Astrocyte of the spinal cord (primary cell): Measurements from ENCODE around the gene CLDN17.
A peak's percentile ranks its signal among the peaks of the same experiment; 100 is the strongest.

ENCODE experiments used
- DNase-seq: peaks from one replicate; pipeline ENCODE4 v3.0.0; 2011; ENCODE audit warnings: low read depth, low spot score
- H3K4me3 ChIP-seq: 2 replicates; pipeline ENCODE4 v1.5.1; 2011; ENCODE audit warnings: low read depth, mild to moderate bottlenecking, low read length, moderate library complexity
- in situ Hi-C: cut with HindIII; loops from 2 replicates; pipeline ENCODE4 v1.10.0; 2017; ENCODE audit warnings: low sequenced_read_pairs
- TF ChIP-seq, protein P1 (sequence below): IDR thresholded peaks from 2 replicates; pipeline ENCODE4 v1.5.1; 2012; ENCODE audit warnings: low read depth, mild to moderate bottlenecking, low read length, inconsistent platforms

Gene CLDN17

DNA sequence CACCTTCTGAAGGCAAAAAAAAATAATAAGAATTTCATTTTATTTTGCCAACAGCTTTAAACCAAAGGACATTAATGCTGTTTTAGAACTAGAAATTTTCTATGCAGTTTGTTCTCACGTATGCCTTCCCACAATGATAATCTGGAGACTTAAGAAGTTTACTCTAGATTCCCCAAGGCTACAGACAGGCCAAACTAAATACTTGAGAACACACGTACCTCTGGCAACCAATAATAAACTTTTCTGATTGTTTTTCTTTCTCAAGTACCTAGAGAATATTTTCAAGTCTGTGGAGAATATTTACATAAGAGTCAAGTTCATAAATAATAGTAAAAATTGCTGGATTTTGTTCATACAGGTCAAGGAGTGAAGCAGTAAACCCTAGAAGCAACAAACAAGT, 33.4 kb upstream of the CLDN17 start:
- TF ChIP-seq, protein P1, sequence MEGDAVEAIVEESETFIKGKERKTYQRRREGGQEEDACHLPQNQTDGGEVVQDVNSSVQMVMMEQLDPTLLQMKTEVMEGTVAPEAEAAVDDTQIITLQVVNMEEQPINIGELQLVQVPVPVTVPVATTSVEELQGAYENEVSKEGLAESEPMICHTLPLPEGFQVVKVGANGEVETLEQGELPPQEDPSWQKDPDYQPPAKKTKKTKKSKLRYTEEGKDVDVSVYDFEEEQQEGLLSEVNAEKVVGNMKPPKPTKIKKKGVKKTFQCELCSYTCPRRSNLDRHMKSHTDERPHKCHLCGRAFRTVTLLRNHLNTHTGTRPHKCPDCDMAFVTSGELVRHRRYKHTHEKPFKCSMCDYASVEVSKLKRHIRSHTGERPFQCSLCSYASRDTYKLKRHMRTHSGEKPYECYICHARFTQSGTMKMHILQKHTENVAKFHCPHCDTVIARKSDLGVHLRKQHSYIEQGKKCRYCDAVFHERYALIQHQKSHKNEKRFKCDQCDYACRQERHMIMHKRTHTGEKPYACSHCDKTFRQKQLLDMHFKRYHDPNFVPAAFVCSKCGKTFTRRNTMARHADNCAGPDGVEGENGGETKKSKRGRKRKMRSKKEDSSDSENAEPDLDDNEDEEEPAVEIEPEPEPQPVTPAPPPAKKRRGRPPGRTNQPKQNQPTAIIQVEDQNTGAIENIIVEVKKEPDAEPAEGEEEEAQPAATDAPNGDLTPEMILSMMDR, result no peak
- in situ Hi-C loops, result no loop called here
- no peak for DNase-seq
- no peak overlapping the region for H3K4me3 ChIP-seq

DNA sequence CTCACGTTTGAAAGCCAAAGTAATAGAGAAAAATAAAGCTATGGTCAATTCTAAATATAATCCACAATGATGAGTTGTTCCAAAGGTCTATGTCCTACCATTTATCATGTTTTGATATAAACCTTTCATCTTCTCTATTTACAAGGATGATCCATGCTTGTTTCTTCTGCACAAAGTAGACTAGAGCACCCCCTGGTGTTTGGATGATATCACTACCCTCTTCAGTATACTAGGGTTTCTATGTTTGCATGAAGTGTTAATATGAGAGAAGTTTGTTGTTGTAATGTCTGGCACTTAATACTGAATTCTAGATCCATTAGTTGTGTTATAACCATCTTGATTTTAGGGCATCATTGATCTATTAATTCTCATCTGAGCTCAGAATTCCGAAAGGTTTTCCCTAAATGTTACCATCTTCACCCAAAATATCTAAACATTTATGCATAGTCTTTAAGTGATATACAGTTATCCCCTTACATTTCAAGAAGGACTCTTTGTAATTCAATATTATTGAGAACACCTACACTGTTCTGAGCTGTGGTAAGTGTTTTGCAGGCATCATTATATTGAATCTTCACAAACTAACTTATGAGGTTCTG, 28.2 kb upstream of the CLDN17 start:
- H3K4me3 ChIP-seq, result no peak overlapping the region
- DNase-seq, result peak; percentile 18
- in situ Hi-C loops, result no loop called here
- TF ChIP-seq, protein P1, result peak; percentile 43

DNA sequence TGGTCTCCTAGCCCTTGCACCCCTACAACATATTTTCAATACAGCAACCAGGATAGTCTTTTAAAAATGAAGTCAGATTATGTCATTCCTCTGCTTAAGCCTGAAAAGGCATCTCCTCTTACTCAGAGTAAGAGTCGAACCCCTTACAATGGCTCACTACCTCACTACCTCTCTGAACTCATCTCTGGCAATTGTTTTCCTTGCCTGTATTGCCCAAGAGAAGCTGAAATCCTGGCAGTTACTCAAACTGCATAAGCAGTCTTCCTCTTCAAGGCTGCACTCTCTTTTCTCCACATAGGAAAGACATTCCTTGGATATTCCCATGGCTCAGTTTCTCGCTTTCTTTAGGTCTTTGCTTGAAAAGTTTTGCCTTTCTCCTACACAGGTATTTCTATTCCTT, 26.6 kb upstream of the CLDN17 start:
- TF ChIP-seq, protein P1, result no peak
- no peak overlapping the region for H3K4me3 ChIP-seq
- in situ Hi-C loops, result no loop called here
- DNase-seq, result no peak

DNA sequence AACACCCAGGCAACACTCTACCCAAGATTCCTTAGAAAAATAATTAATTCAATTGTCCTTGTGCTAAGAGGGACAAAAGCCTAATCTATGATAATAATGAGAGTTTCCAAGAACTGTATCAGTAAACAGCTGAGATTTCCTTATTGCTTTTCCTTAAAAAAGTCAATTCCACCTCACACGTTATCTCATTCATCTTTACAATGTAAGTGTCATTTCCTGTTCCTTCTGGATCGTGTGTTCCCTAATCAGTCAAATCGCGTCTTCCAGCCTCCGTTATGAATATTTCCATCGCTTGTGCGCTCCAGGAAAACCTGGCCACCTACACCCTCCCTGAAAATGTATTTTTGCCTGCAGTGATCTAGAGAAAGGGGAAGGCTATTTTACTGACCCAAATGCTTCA, 23.9 kb upstream of the CLDN17 start:
- in situ Hi-C loops, result no loop called here

DNA sequence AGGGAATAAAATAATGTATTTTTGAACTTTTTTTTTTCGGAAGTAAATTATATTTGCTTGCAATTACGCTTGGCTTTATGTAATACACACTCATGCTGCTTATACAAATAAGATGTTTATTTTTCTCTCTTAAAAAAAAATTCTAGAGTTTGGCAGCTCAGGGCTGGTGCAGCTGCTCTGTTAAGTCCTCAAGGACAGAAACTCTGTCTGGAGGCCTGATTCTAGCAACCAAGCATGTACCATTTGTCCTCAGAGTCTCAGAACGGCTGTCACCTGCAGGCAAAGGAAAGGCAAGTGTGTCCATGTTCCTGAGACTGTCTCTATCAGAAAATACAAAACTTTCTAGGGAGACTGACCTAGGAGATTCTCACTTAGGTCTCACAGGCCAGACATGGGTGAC, 23.2 kb upstream of the CLDN17 start:
- H3K4me3 ChIP-seq, result no peak overlapping the region
- in situ Hi-C loops, result no loop called here
- TF ChIP-seq, protein P1, result no peak
- DNase-seq, result no peak

More for the DNA sequence above, 23.9 kb upstream of the CLDN17 start:
- DNase-seq, result no peak
- TF ChIP-seq, protein P1, result no peak
- no peak overlapping the region for H3K4me3 ChIP-seq

DNA sequence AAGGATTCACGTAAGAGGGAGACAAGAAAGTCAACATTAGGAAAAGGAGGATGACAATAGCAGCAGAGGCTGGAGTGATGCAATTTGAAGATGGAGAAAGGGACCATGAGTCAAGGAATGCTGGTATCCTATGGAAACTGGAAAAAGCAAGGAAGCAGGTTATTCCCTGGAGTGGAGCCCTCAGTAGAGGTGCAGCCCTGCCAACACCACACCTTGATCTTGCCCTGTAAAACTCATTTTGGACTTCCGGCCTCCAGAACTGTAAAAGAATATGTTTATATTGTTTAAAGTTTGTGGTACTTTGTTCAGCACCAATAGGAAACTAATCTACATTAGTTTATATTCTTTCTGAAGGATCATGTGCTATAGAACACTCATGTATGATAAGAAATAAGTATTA, 19.6 kb upstream of the CLDN17 start:
- TF ChIP-seq, protein P1, result no peak
- DNase-seq, result no peak
- no peak overlapping the region for H3K4me3 ChIP-seq
- in situ Hi-C loops, result no loop called here
